Type B pancreatic cell (in vitro differentiated cells): ENCODE measurements around the gene CFAP99. TPM values are rescaled to one million over a fixed set of nuclear protein-coding genes. Genes with fewer than 3 reads are reported as not detected.

Experiments used
- DNase-seq: peaks from one replicate; pipeline ENCODE4 v3.0.0; 2021; ENCODE audit warnings: mixed read lengths; ENCODE audit not compliant: unreplicated experiment; ENCODE audit errors: extremely low spot score
- H3K27ac Mint-ChIP-seq: 2 replicates; pipeline ENCODE4 v1.8.0; 2021; ENCODE audit warnings: mild to moderate bottlenecking, mixed read lengths
- H3K27me3 Mint-ChIP-seq: 2 replicates; pipeline ENCODE4 v1.8.0; 2021; ENCODE audit warnings: mixed read lengths
- H3K36me3 Mint-ChIP-seq: 2 replicates; pipeline ENCODE4 v1.8.0; 2021; ENCODE audit warnings: mixed read lengths
- H3K4me1 Mint-ChIP-seq: one replicate; pipeline ENCODE4 v1.8.0; 2021; ENCODE audit warnings: mixed read lengths; ENCODE audit not compliant: unreplicated experiment
- H3K4me3 Mint-ChIP-seq: 2 replicates; pipeline ENCODE4 v1.8.0; 2021; ENCODE audit warnings: mild to moderate bottlenecking, mixed read lengths
- H3K9me3 Mint-ChIP-seq: 2 replicates; pipeline ENCODE4 v1.8.0; 2021; ENCODE audit warnings: mixed read lengths
- CTCF ChIP-seq: fragments of 200-600 bp; sonication (generic); conservative IDR thresholded peaks from 2 replicates; pipeline ENCODE4 v1.5.0; 2021; ENCODE audit warnings: antibody characterized with exemption, mild to moderate bottlenecking
- total RNA-seq: library from RNA; stranded (reverse); gene quantifications from 2 replicates; pipeline ENCODE4 v1.2.1, GENCODE V29; 2021; ENCODE audit warnings: low replicate concordance

CFAP99 gene
- total RNA-seq, 1 donor from 2014 or later = 1.1 TPM

- TF ChIP-seq CTCF = no peak
These were observed 3.5 kb upstream of the CFAP99 start for GRCh38 chr4:2415213-2415612.

DNA sequence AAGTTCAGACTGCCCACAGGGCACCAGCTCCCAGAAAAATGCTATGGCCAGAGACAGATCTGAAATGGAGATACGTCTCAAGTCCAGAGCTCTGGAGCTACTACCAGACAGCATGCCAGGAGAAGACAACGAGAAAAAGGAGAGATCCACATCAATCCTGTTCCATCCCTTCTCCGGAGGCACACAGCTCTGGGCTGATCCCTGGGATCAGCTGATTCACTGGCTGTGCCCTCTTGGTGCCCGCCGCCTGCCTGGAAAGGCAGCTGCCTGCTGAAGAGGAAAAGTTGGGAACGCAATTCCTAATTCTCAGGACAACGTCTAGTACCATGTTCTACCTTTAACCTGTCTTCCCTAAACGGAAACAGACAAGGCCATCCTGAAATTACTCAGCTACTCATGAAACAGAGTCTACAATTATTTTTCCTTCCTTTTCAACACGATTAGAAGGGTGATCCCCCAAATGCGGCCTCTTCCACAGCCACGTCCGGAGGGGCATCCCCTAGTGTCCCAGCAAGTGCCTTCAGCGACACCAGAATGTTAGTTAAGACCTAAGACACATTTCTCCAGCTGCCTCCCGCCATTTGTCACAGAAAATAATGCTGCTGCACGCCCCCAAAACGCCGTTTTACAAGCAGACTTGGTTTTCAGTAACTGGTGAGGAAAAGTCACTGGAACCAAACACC lies 2.7 kb upstream of the CFAP99 start:
- peak overlapping the region; percentile 79 for H3K4me3 Mint-ChIP-seq

More at GRCh38 chr4:2415213-2415612, 3.5 kb upstream of the CFAP99 start:
- Mint-ChIP-seq H3K27me3 (peaks cover 79% of the 10 kb centered on the region), H3K27ac (no peak overlapping the region), H3K4me1 (peaks cover 27% of the 10 kb centered on the region), H3K36me3 (no peaks in the 10 kb centered on the region), H3K9me3 (no peaks in the 10 kb centered on the region), H3K4me3 (peak overlapping the region; percentile 26)
- no peak for DNase-seq

GRCh38 chr4:2416564-2417225 lies 2.1 kb upstream of the CFAP99 start:
- Mint-ChIP-seq H3K36me3 (no peaks in the 10 kb centered on the region), H3K27ac (peak overlapping the region; percentile 17), H3K27me3 (peaks cover 84% of the 10 kb centered on the region), H3K4me3 (peak overlapping the region; percentile 79), H3K9me3 (no peaks in the 10 kb centered on the region), H3K4me1 (peaks cover 27% of the 10 kb centered on the region)
- no peak for TF ChIP-seq CTCF
- peak; percentile 68 for DNase-seq

More for the DNA sequence above, 2.7 kb upstream of the CFAP99 start:
- H3K4me1 Mint-ChIP-seq = peaks cover 27% of the 10 kb centered on the region
- H3K27me3 Mint-ChIP-seq = peaks cover 83% of the 10 kb centered on the region
- no peaks in the 10 kb centered on the region for H3K9me3 Mint-ChIP-seq
- no peaks in the 10 kb centered on the region for H3K36me3 Mint-ChIP-seq
- TF ChIP-seq CTCF = no peak
- peak overlapping the region; percentile 17 for H3K27ac Mint-ChIP-seq
- no peak for DNase-seq

DNA sequence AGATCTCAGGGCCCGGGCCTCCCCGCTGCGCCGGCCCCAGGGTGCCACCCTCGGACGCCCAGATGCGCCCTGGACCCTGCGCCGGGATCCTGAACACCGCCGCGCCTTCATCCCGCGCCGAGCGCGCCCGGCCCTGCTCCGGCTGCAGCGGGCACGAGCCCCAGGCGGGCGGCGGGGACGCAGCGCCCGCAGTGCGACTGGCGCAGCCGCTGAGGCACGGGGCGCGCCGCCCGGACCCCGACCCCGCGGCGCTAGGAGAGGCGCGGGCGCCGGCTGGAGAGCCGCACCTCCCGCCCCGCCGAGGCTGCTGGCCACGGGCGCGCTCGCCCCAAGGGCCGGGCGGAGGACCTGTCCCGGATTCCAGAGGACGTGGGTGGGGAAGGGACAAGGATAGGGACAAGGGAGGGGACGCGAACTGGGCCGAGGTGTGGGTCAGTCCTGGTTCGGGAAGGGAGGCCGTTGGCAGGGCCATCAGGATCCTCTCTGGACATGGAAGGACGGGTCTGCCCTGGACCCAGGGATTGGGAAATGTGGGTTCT lies 1.5 kb upstream of the CFAP99 start:
- Mint-ChIP-seq H3K36me3 (no peaks in the 10 kb centered on the region), H3K4me1 (peaks cover 25% of the 10 kb centered on the region), H3K27me3 (peaks cover 89% of the 10 kb centered on the region), H3K4me3 (peak overlapping the region; percentile 89), H3K27ac (no peak overlapping the region), H3K9me3 (no peaks in the 10 kb centered on the region)
- peak; percentile 68 for DNase-seq
- no peak for TF ChIP-seq CTCF

GRCh38 chr4:2417765-2418649 lies 748 bp upstream of the CFAP99 start, which contains the start of gene ZFYVE28:
Gene ZFYVE28 (minus strand): TSS chr4:2418645. CDS start chr4:2418323, 322 bp downstream.
- Mint-ChIP-seq H3K4me1 (peaks cover 18% of the 10 kb centered on the region), H3K27ac (peak within 1 kb of the TSS; percentile 77), H3K27me3 (peaks cover 87% of the 10 kb centered on the region), H3K36me3 (no peaks in the 10 kb centered on the region), H3K9me3 (no peaks in the 10 kb centered on the region), H3K4me3 (peak within 1 kb of the TSS; percentile 89)
- no peak for TF ChIP-seq CTCF
- DNase-seq = peak; percentile 65
